GM19438 (cell line): ENCODE measurements around the gene PAIP1.
"Not testable (repeated sequence)": the region's sequence is repeated elsewhere in the genome, so short reads cannot be mapped to it uniquely, and the experiment has no call there.

Experiments used
- ATAC-seq: cut with Tn5 transposase; IDR thresholded peaks from one replicate; pipeline ENCODE4 v1.9.1; 2021; ENCODE audit warnings: low read depth; ENCODE audit not compliant: unreplicated experiment

Gene PAIP1

GRCh38 chr5:43556857-43557542 is at the start of gene PAIP1:
Gene PAIP1, minus strand, starts transcription at chr5:43557077. Its CDS starts 231 bp downstream, at chr5:43556846.
- ATAC-seq: peak; percentile 76

GRCh38 chr5:43606351-43606750 is 49.5 kb upstream of the PAIP1 start:
- ATAC-seq: no peak

GRCh38 chr5:43604699-43605098 is 47.8 kb upstream of the PAIP1 start:
- ATAC-seq: no peak

GRCh38 chr5:43603344-43604217 is 46.7 kb upstream of the PAIP1 start:
- ATAC-seq: peak; percentile 45

- ATAC-seq: peak; percentile 74
Measured at GRCh38 chr5:43602461-43603343, 45.8 kb upstream of the PAIP1 start, which contains the start of gene NNT. Gene NNT, plus strand, starts transcription at chr5:43603180. Its CDS starts 6,016 bp downstream, at chr5:43609196.

- ATAC-seq: peak; percentile 34
Measured at GRCh38 chr5:43601454-43602260, 44.8 kb upstream of the PAIP1 start.

GRCh38 chr5:43598927-43599326 is 42.0 kb upstream of the PAIP1 start:
- not testable (repeated sequence) for ATAC-seq

- no peak for ATAC-seq
Measured at GRCh38 chr5:43592363-43592762, 35.5 kb upstream of the PAIP1 start.

GRCh38 chr5:43590700-43591099 is 33.8 kb upstream of the PAIP1 start:
- ATAC-seq: no peak

GRCh38 chr5:43589310-43589709 is 32.4 kb upstream of the PAIP1 start:
- ATAC-seq: no peak

GRCh38 chr5:43588842-43589241 is 32.0 kb upstream of the PAIP1 start:
- ATAC-seq: no peak

GRCh38 chr5:43584166-43584699 is 27.4 kb upstream of the PAIP1 start:
- no peak for ATAC-seq

GRCh38 chr5:43583724-43584123 is 26.8 kb upstream of the PAIP1 start:
- no peak for ATAC-seq

GRCh38 chr5:43582082-43583005 is 25.5 kb upstream of the PAIP1 start:
- no peak for ATAC-seq

- no peak for ATAC-seq
Measured at GRCh38 chr5:43581398-43581797, 24.5 kb upstream of the PAIP1 start.

- ATAC-seq: not testable (repeated sequence)
Measured at GRCh38 chr5:43580402-43581210, 23.7 kb upstream of the PAIP1 start.

- ATAC-seq: no peak
Measured at GRCh38 chr5:43573058-43573457, 16.2 kb upstream of the PAIP1 start.

- ATAC-seq: no peak
Measured at GRCh38 chr5:43572357-43572756, 15.5 kb upstream of the PAIP1 start.
